Neural cell (in vitro differentiated cells): ENCODE data around the gene IGF2BP2.

ENCODE experiments used
- CTCF ChIP-seq: fragments of 450-650 bp; IDR thresholded peaks from 2 replicates; pipeline ENCODE4 v1.5.1; 2014; ENCODE audit warnings: antibody characterized with exemption, mild to moderate bottlenecking, moderate library complexity; ENCODE audit not compliant: poor library complexity, severe bottlenecking
- EZH2 ChIP-seq: fragments of 200-600, 300-800 bp; shearing (Covaris generic), sonication (generic); IDR thresholded peaks from 2 replicates; pipeline ENCODE4 v1.6.1; 2014; ENCODE audit warnings: antibody characterized with exemption, low read length, borderline replicate concordance, mild to moderate bottlenecking; ENCODE audit not compliant: insufficient read depth, poor library complexity, severe bottlenecking
- POLR2AphosphoS5 ChIP-seq: IDR thresholded peaks from 2 replicates; pipeline ENCODE4 v1.6.1; 2012
- RAD21 ChIP-seq: fragments of 450-650 bp; conservative IDR thresholded peaks from 2 replicates; pipeline ENCODE4 v1.6.1; 2014; ENCODE audit warnings: antibody characterized with exemption, mild to moderate bottlenecking, moderate library complexity
- SMC3 ChIP-seq: fragments of 450-650 bp; conservative IDR thresholded peaks from 2 replicates; pipeline ENCODE4 v1.6.1; 2014; ENCODE audit warnings: antibody characterized with exemption, mild to moderate bottlenecking, moderate library complexity; ENCODE audit not compliant: poor library complexity
- TAF1 ChIP-seq: IDR thresholded peaks from 2 replicates; pipeline ENCODE4 v1.6.1; 2012; ENCODE audit warnings: low read depth

DNA sequence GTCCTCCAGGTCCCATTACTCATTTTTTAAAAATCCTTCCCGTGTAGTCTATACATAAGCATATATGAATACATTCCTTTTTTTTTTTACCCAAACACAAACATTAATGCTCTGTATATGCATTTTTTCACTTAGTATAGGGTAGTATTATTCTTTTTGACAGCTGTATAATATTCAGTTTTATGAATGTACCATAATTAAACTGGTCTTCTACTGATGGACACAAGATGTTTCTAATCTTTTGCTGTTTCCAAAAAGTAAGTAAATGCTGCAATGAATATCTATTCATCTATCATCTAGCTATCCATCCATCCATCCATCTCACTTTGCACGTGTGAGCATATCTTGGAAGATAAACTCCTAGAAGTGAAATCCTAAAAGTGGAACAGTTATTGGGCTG, 110.8 kb downstream of the IGF2BP2 start:
- TF ChIP-seq POLR2AphosphoS5 (no peak), TAF1 (no peak), CTCF (no peak), EZH2 (no peak), RAD21 (no peak), SMC3 (no peak)
